CMK (cell line): ENCODE data around the gene SOWAHD.
"Not testable (repeated sequence)": the region's sequence is repeated elsewhere in the genome, so short reads cannot be mapped to it uniquely, and the experiment has no call there.

Experiments used
- DNase-seq: peaks from one replicate; pipeline ENCODE4 v3.0.0-alpha.2; 2010; ENCODE audit warnings: low read depth

Gene SOWAHD

GRCh38 chrX:119758731-119759247 is 401 bp downstream of the SOWAHD start:
- no peak for DNase-seq

DNA sequence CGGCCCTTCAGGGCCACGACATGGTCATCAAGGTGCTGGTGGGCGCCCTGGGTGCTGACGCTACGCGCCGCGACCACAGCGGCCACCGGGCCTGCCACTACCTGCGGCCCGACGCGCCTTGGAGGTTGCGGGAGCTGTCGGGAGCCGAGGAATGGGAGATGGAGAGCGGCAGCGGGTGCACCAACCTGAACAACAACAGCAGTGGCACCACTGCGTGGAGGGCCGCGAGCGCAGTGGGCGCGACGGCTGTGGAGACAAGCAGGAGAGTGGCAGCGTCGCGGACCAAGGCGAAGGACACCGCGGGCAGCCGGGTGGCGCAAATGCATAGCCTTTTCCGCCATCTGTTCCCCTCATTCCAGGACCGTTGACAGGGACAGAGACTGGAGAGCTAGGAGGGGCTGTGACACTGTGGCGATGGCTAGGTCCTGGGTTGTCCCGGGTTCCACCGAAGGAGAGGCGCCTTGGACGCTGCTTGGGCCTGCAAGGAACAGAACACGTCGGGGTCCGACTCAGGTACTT is 919 bp downstream of the SOWAHD start:
- no peak for DNase-seq

DNA sequence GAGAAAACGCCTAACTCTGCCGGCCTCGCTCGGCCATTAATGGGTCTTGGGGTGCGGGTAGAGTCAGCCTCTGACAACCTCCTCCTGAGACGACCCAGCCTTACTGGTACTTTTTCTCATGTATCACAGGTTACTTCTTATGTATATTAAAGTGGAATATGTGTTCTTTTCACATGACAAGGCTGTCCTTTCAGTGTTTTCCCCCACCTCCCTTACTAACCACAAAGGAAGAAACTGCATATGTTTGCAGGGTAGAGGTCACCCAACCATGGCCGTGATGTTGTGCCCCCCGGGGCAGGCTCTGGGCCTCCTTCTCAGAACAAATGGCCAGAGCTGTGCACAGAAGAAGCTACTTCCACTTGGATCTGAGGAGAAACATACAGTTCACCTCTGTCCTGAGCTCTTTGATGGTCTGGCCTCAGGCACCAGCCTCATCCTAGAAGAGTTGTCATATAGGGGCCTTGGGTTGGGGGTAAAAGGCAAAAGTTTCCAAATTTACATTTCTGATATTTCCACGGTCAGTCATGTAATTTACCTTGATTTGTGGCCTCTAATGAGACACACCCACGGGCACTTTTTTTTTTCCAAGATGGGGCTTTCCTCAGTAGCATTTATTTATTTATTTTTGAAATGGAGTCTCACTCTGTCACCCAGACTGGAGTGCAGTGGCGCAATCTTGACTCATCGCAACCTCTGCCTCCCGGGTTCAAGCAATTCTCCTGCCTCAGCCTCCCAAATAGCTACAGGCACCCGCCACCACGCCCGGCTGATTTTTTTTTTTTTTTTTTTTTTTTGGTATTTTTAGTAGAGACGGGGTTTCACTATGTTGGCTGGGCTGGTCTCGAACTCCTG is 1.9 kb downstream of the SOWAHD start:
- no peak for DNase-seq

GRCh38 chrX:119762718-119763117 is 4.3 kb downstream of the SOWAHD start:
- DNase-seq: no peak

DNA sequence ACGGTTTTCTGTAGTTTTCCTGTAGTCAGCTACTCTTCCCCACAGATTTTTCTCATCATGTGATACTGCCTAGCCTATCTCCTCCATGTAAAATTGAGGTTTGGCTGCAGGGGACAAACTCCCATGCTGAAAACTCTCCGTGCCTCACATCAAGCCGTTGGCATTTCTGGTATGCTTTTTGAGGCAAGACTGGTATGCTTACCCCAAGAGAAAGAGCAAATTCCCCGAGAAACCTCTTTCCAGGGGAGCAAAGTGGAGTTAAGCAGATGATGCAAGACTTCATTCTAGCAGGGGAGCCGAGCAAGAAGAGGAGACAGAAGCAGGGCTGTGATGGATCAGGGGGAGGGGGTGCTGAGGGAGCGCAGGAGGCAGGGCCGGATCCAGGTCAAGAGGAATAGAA is 4.8 kb downstream of the SOWAHD start:
- DNase-seq: no peak

- no peak for DNase-seq
Observed at GRCh38 chrX:119763836-119764387, 5.5 kb downstream of the SOWAHD start.

DNA sequence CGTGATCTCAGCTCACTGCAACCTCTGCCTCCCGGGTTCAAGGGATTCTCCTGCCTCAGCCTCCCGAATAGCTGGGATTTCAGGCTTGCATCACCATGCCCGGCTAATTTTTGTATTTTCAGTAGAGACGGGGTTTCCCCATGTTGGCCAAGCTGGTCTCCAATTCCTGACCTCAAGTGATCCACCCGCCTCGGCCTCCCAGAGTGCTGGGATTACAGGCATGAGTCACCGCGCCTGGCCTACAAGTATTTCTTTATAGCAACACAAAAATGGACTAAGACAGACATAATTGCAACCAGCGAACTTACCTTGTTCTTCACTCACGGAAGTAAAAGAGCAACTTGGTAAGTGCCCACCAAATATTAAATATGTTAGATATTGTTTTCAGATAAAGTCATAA is 10.0 kb downstream of the SOWAHD start:
- not testable (repeated sequence) for DNase-seq

DNA sequence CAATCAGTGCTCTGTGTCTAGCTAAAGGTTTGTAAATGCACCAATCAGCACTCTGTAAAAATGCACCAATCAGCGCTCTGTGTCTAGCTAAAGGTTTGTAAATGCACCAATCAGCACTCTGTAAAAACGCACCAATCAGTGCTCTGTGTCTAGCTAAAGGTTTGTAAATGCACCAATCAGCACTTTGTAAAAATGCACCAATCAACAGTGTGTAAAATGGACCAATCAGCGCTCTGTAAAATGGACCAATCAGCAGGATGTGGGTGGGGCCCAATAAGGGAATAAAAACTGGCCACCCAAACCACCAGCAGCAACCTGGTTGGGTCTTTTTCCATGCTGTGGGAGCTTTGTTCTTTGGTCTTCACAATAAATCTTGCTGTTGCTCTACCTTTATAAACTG is 11.0 kb downstream of the SOWAHD start:
- not testable (repeated sequence) for DNase-seq

DNA sequence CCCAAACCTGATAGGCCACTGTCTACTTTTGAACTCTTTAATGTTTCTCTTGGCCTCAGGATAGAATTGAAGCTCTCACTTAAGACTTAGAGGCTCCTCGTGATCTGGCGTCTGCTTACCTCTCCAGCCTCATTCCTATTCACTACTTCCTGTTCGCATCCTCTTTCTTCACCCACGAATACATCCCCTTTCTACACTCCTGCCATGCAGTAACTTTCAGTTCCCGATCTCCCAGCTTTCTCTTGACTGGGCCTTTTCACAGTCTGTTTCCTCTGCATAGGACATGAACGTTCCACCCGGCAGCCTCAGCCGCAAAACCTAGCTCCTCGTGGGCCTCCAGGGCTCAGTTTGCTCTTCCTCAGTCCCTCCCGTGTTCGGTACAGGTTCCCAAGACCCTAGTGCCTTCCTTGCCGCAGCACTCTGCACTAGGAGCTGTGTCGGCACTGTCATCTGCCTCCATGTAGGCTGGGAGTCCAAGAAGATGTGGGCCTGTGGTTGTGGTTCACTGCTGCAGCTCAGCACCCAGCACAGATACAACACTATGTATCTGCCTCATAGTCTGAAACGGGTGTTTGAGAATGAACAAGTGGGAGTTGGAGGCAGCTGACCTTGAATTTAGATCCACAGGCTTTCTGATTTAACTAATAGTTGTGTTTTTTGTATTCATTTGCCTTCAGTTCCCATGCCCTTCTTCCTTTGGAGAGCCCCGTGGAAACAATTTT is 17.3 kb downstream of the SOWAHD start:
- no peak for DNase-seq

- DNase-seq: no peak
Observed at GRCh38 chrX:119778829-119779228, 20.4 kb downstream of the SOWAHD start.

- DNase-seq: no peak
Observed at GRCh38 chrX:119783026-119783425, 24.6 kb downstream of the SOWAHD start.

DNA sequence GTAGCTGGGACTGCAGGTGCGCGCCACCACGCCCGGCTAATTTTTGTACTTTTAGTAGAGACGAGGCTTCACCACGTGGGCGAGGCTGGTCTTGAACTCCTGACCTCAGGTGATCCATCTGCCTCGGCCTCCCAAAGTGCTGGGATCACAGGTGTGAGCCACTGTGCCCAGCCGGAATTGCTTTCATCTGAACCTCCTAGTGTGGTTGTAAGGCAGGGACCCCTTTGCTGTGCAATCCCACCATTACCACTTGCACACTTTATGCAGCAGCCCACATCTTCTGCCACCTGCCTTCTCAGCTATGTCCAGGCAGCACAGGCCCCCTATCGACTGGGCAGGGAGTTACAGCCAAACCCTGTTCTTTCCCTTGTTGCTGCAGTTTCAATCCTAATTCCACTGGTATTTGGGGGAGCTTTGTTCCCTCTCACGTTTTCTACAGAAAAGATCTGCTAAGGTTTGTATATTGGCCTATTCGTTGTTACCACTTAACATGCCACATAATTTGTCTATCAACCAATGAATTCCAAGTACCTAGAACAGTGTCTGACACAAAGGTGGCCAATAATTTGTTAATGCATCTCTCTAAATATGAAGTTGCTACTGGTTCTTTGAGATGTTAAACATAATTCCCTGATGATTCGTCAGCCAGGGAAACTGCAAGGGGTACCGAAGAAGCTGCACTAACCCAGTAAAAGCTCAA is 26.5 kb downstream of the SOWAHD start:
- no peak for DNase-seq

DNA sequence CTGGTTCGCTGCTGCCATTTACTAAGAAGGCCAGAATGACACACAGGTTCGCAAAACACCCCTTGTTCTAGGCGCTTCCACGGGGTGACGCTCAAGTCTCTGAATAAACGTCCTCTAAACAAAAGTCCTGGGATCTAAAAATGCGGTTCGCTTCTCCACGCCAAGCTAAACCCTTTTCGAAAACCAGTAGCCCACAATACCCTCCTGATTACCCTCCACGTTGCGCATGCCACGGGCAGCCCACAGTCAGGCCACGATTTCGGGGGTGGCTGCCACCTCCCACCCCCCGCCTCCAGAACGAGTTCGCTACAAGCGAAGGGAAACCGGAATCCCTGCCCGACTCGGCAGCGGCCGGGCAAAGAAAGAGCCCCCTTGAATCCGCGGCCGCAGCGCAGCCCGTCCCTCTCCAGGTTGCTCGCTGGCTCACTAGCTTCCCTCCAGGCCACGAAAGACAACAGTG is 32.6 kb downstream of the SOWAHD start:
- no peak for DNase-seq

DNA sequence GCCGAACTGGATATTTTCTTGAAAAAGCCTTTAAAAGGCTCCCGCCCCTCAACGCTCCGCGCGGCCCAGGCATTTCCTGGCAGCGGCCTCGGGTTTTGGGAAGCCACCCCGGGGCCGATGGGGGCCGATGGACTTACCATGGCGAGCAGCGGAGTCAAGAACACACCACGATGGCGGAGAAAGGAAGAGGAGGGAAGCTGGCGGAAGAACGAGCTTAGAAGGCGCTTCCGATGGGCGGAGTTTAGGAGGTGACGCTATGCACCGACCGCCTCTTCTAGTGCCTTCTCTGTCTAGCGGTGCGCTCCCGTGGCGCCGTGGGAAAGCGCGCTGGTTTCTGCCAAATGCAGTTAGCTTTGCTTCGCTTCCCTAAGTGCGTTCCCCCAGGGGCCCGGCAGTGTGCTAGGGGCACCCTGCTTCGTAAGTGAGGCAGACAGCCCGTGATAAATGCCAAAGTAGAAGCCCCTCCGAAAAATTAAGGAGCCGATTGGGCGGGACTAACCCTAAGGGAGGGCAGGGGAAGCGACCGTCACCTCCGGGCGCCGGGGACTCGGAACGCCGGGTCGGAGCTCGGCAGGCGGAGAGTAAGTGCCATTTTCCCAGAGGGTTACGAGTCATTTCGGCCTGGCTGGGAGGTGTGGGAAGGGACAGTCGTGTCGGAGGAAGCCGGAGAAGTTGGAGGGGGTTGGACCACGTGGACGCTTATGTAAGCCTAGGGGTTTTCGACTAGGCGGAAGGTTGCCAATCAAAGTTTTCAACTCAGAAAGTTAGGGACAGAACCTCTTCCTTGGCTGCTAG is 33.2 kb downstream of the SOWAHD start, which contains the start of gene RPL39:
Gene RPL39 (minus strand): TSS at position 194 of the 795 bp plus-strand sequence. CDS start 54 bp downstream, at position 140.
- DNase-seq: peak; percentile 59

DNA sequence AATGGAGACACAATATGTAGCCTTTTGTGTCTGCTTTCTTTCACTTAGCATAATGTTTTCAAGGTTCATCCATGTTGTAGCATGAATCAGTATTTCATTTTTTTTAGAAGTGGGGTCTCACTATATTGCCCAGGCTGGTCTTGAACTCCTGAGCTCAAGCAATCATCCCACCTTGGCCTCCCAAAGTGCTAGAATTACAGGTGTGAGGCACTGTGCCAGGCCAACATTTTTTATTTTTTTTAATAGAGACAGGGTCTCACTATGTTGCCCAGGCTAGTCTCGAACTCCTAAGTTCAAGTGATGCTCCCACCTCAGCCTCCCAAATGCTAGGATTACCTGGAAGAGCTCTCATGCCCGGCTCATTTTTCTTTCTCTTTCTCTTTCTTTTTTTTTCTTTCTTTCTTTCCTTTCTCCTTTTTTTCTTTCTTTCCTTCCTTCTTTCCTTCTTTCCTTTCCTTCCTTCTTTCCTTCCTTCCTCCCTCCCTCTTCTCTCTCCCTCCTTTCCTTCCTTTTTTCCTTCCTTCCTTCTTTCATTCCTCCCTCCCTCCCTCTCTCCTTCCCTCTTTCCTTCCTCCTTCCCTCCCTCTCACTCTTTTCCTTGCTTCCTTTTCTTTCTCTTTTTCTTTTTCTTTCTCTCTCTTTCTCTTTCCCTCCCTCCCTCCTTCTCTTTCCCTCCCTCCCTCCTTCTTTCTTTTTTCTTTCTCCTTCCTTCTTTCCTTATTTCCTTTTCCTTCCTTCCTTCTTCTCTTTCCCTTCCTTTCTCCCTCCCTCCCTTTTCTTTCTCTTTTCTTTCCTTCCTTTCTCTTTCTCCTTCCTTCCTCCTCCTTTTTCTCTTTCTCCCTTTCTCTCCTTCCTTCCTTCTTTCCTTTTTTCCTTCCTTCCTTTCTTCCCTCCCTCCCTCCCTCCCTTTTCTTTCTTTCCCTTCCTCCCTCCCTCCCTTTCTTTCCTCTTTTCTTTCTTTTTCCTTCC is 43.1 kb downstream of the SOWAHD start:
- no peak for DNase-seq

DNA sequence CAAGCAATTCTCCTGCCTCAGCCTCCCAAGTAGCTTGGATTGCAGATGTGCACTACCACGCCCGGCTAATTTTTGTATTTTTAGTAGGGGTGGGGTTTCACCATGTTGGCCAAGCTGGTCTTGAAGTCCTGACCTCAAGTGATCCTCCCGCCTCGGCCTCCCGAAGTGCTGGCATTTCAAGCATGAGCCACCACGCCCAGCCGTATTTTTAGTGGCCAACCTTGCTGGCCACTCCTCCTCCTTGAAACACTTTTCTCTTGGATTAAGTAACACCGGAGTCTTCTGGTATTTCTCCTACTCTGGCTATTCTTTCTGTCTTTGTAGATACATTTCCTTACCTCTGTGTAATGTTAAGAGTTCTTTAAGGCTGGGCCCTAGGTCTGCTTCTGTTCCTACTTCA is 44.2 kb downstream of the SOWAHD start:
- DNase-seq: no peak

- DNase-seq: not testable (repeated sequence)
Observed at GRCh38 chrX:119808461-119808860, 50.1 kb downstream of the SOWAHD start.

- DNase-seq: peak; percentile 70
Observed at GRCh38 chrX:119809185-119809666, 50.8 kb downstream of the SOWAHD start.
